ENCODE data around the gene NPIPA7.
"Not testable (repeated sequence)": the region's sequence is repeated elsewhere in the genome, so short reads cannot be mapped to it uniquely, and the experiment has no call there.

Gene NPIPA7

GRCh38 chr16:16378840-16379239 lies at the start of gene NPIPA7:
Gene NPIPA7, plus strand, starts transcription at chr16:16379140. Its CDS starts 105 bp downstream, at chr16:16379245.
- DNase-seq (ENCODE audit: low read depth in 4 of 4, low spot score in 1 of 4): not testable (repeated sequence)

- DNase-seq (ENCODE audit: low read depth in 4 of 4, low spot score in 1 of 4): not testable (repeated sequence)
Observed at GRCh38 chr16:16331466-16331865, 47.5 kb upstream of the NPIPA7 start.

GRCh38 chr16:16357556-16357955 lies 21.4 kb upstream of the NPIPA7 start:
- DNase-seq (ENCODE audit: low read depth in 4 of 4, low spot score in 1 of 4): not testable (repeated sequence)

- DNase-seq (ENCODE audit: low read depth in 4 of 4, low spot score in 1 of 4): not testable (repeated sequence)
Observed at GRCh38 chr16:16358539-16359240, 20.2 kb upstream of the NPIPA7 start.

GRCh38 chr16:16363595-16363994 lies 15.3 kb upstream of the NPIPA7 start:
- not testable (repeated sequence) for DNase-seq (ENCODE audit: low read depth in 4 of 4, low spot score in 1 of 4)

- DNase-seq (ENCODE audit: low read depth in 4 of 4, low spot score in 1 of 4): not testable (repeated sequence)
Observed at GRCh38 chr16:16364100-16364499, 14.8 kb upstream of the NPIPA7 start.

- not testable (repeated sequence) for DNase-seq (ENCODE audit: low read depth in 4 of 4, low spot score in 1 of 4)
Observed at GRCh38 chr16:16364701-16365100, 14.2 kb upstream of the NPIPA7 start.

GRCh38 chr16:16365319-16365718 lies 13.6 kb upstream of the NPIPA7 start:
- DNase-seq (ENCODE audit: low read depth in 4 of 4, low spot score in 1 of 4): not testable (repeated sequence)

- DNase-seq (ENCODE audit: low read depth in 4 of 4, low spot score in 1 of 4): not testable (repeated sequence)
Observed at GRCh38 chr16:16365851-16366250, 13.1 kb upstream of the NPIPA7 start.

GRCh38 chr16:16366552-16367284 lies 12.2 kb upstream of the NPIPA7 start:
- not testable (repeated sequence) for DNase-seq (ENCODE audit: low read depth in 4 of 4, low spot score in 1 of 4)

- DNase-seq (ENCODE audit: low read depth in 4 of 4, low spot score in 1 of 4): not testable (repeated sequence)
Observed at GRCh38 chr16:16367285-16367628, 11.7 kb upstream of the NPIPA7 start.

GRCh38 chr16:16369081-16369856 lies 9.7 kb upstream of the NPIPA7 start:
- DNase-seq (ENCODE audit: low read depth in 4 of 4, low spot score in 1 of 4): not testable (repeated sequence)

GRCh38 chr16:16371136-16371735 lies 7.7 kb upstream of the NPIPA7 start:
- DNase-seq (ENCODE audit: low read depth in 4 of 4, low spot score in 1 of 4): not testable (repeated sequence)

- DNase-seq (ENCODE audit: low read depth in 4 of 4, low spot score in 1 of 4): not testable (repeated sequence)
Observed at GRCh38 chr16:16374192-16374591, 4.7 kb upstream of the NPIPA7 start.

- DNase-seq (ENCODE audit: low read depth in 4 of 4, low spot score in 1 of 4): not testable (repeated sequence)
Observed at GRCh38 chr16:16399685-16400084, 20.7 kb downstream of the NPIPA7 start.

- DNase-seq (ENCODE audit: low read depth in 4 of 4, low spot score in 1 of 4): not testable (repeated sequence)
Observed at GRCh38 chr16:16402333-16402732, 23.4 kb downstream of the NPIPA7 start.

- not testable (repeated sequence) for DNase-seq (ENCODE audit: low read depth in 4 of 4, low spot score in 1 of 4)
Observed at GRCh38 chr16:16404283-16404682, 25.3 kb downstream of the NPIPA7 start.

- not testable (repeated sequence) for DNase-seq (ENCODE audit: low read depth in 4 of 4, low spot score in 1 of 4)
Observed at GRCh38 chr16:16405421-16405820, 26.5 kb downstream of the NPIPA7 start.

- DNase-seq (ENCODE audit: low read depth in 4 of 4, low spot score in 1 of 4): not testable (repeated sequence)
Observed at GRCh38 chr16:16408430-16408829, 29.5 kb downstream of the NPIPA7 start.

GRCh38 chr16:16413773-16414172 lies 34.8 kb downstream of the NPIPA7 start:
- DNase-seq (ENCODE audit: low read depth in 4 of 4, low spot score in 1 of 4): not testable (repeated sequence)

GRCh38 chr16:16417071-16417470 lies 38.1 kb downstream of the NPIPA7 start:
- DNase-seq (ENCODE audit: low read depth in 4 of 4, low spot score in 1 of 4): not testable (repeated sequence)
